Neural progenitor cell (in vitro differentiated cells): Measurements from ENCODE around the gene ABTB1. TPM values are rescaled to one million over a fixed set of nuclear protein-coding genes. Genes with fewer than 3 reads are reported as not detected.

ENCODE experiments used
- DNase-seq: peaks from one replicate; pipeline ENCODE4 v3.0.0-alpha.2; 2016; ENCODE audit warnings: low spot score
- H2AFZ ChIP-seq: fragments of 200-600 bp; sonication (generic); replicated peaks from 2 replicates; pipeline ENCODE4 v1.6.1; 2016; ENCODE audit warnings: antibody characterized with exemption
- H3F3A ChIP-seq: fragments of 200-600 bp; sonication (generic); 2 replicates; pipeline ENCODE4 v1.6.1; 2016; ENCODE audit warnings: antibody characterized with exemption, low read depth
- H3K27ac ChIP-seq: fragments of 200-600 bp; sonication (generic); 2 replicates; pipeline ENCODE4 v1.5.1; 2016; ENCODE audit warnings: mild to moderate bottlenecking
- H3K27me3 ChIP-seq: fragments of 200-600 bp; sonication (generic); 2 replicates; pipeline ENCODE4 v1.6.1; 2016; ENCODE audit warnings: mild to moderate bottlenecking, moderate library complexity
- H3K36me3 ChIP-seq: fragments of 200-600 bp; sonication (generic); 2 replicates; pipeline ENCODE4 v1.5.1; 2016
- H3K4me1 ChIP-seq: fragments of 200-600 bp; sonication (generic); 2 replicates; pipeline ENCODE4 v1.6.1; 2016; ENCODE audit warnings: mixed run types
- H3K4me2 ChIP-seq: fragments of 200-600 bp; sonication (generic); 2 replicates; pipeline ENCODE4 v1.6.1; 2016
- H3K4me3 ChIP-seq: fragments of 200-600 bp; sonication (generic); 2 replicates; pipeline ENCODE4 v1.5.1; 2016
- H3K79me2 ChIP-seq: fragments of 200-600 bp; sonication (generic); 2 replicates; pipeline ENCODE4 v1.6.1; 2016; ENCODE audit warnings: low read depth
- H3K9ac ChIP-seq: fragments of 200-600 bp; sonication (generic); 2 replicates; pipeline ENCODE4 v1.6.1; 2016
- H3K9me3 ChIP-seq: fragments of 200-600 bp; sonication (generic); 2 replicates; pipeline ENCODE4 v1.5.1; 2016; ENCODE audit warnings: low read depth
- H4K20me1 ChIP-seq: fragments of 200-600 bp; sonication (generic); 2 replicates; pipeline ENCODE4 v1.6.1; 2016; ENCODE audit warnings: low read depth
- H3K27ac Mint-ChIP-seq: 3 replicates; pipeline ENCODE4 v1.8.0; 2021; ENCODE audit warnings: mixed read lengths
- H3K27me3 Mint-ChIP-seq: 2 replicates; pipeline ENCODE4 v1.8.0; 2022; ENCODE audit warnings: low read depth, mild to moderate bottlenecking, inconsistent platforms, moderate library complexity, mixed read lengths; ENCODE audit not compliant: insufficient read depth
- H3K36me3 Mint-ChIP-seq: 3 replicates; pipeline ENCODE4 v1.8.0; 2021; ENCODE audit warnings: mixed read lengths
- H3K4me1 Mint-ChIP-seq: 3 replicates; pipeline ENCODE4 v1.8.0; 2021; ENCODE audit warnings: mixed read lengths
- H3K4me3 Mint-ChIP-seq: 3 replicates; pipeline ENCODE4 v1.8.0; 2021; ENCODE audit warnings: mild to moderate bottlenecking, moderate library complexity, mixed read lengths
- H3K9me3 Mint-ChIP-seq: 3 replicates; pipeline ENCODE4 v1.8.0; 2020; ENCODE audit warnings: mixed read lengths
- CTCF ChIP-seq: fragments of 200-600 bp; sonication (generic); IDR thresholded peaks from 2 replicates; pipeline ENCODE4 v1.5.1; 2017; ENCODE audit warnings: antibody characterized with exemption, mild to moderate bottlenecking
- EZH2 ChIP-seq: fragments of 200-600 bp; sonication (generic); IDR thresholded peaks from 2 replicates; pipeline ENCODE4 v1.6.1; 2017; ENCODE audit warnings: antibody characterized with exemption, mild to moderate bottlenecking, moderate library complexity
- EZH2phosphoT487 ChIP-seq: fragments of 200-600 bp; sonication (generic); IDR thresholded peaks from 2 replicates; pipeline ENCODE4 v1.6.1; 2017; ENCODE audit warnings: antibody characterized with exemption
- total RNA-seq: library from RNA; depleted of rRNA; stranded (reverse); fragments of >200 nt; gene quantifications from 2 replicates; pipeline ENCODE4 v1.2.3, GENCODE V29; 2015; ENCODE audit warnings: low replicate concordance

The ABTB1 gene
- total RNA-seq: 2.4 and 4.9 TPM in 2 replicates

- H3K27ac Mint-ChIP-seq: peak within 1 kb of the TSS; percentile 14
Measured at GRCh38 chr3:127672429-127673190, at the start of gene ABTB1. TSS of gene ABTB1 (plus strand) at chr3:127672952. CDS start at chr3:127673026, 74 bp downstream.

GRCh38 chr3:127624063-127624462, 48.7 kb upstream of the ABTB1 start:
- peaks cover 18% of the 10 kb centered on the region for H3K27me3 Mint-ChIP-seq
- H3K4me3 Mint-ChIP-seq: no peak overlapping the region
- no peak for DNase-seq
- Histone ChIP-seq H3K36me3 (no peaks in the 10 kb centered on the region), H3F3A (peaks cover 21% of the 10 kb centered on the region), H3K4me2 (no peak overlapping the region), H3K4me1 (no peaks in the 10 kb centered on the region), H3K9me3 (no peaks in the 10 kb centered on the region), H3K79me2 (no peaks in the 10 kb centered on the region), H3K9ac (no peak overlapping the region), H2AFZ (no peak overlapping the region), H3K4me3 (no peak overlapping the region), H3K27ac (no peak overlapping the region), H3K27me3 (peaks cover 35% of the 10 kb centered on the region), H4K20me1 (peaks cover 20% of the 10 kb centered on the region)
- no peaks in the 10 kb centered on the region for H3K9me3 Mint-ChIP-seq
- H3K4me1 Mint-ChIP-seq: peaks cover 3% of the 10 kb centered on the region
- H3K27ac Mint-ChIP-seq: no peak overlapping the region
- peaks cover 26% of the 10 kb centered on the region for H3K36me3 Mint-ChIP-seq
- TF ChIP-seq EZH2 (no peak), EZH2phosphoT487 (no peak), CTCF (no peak)

More at GRCh38 chr3:127672429-127673190, at the start of gene ABTB1:
- Histone ChIP-seq H3K4me2 (peak within 1 kb of the TSS; percentile 89), H3K9ac (peak within 1 kb of the TSS; percentile 16), H4K20me1 (no peaks in the 10 kb centered on the region), H3F3A (peaks cover 4% of the 10 kb centered on the region), H3K27ac (no peak within 1 kb of the TSS), H3K4me3 (peak within 1 kb of the TSS; percentile 84), H3K27me3 (peaks cover 30% of the 10 kb centered on the region), H3K9me3 (no peaks in the 10 kb centered on the region), H2AFZ (peak within 1 kb of the TSS; percentile 95), H3K4me1 (no peaks in the 10 kb centered on the region), H3K79me2 (no peaks in the 10 kb centered on the region), H3K36me3 (no peaks in the 10 kb centered on the region)
- peak; percentile 93 for DNase-seq
- no peaks in the 10 kb centered on the region for H3K9me3 Mint-ChIP-seq
- TF ChIP-seq EZH2phosphoT487 (peak; percentile 8), CTCF (no peak), EZH2 (peak; percentile 60)
- peaks cover 14% of the 10 kb centered on the region for H3K4me1 Mint-ChIP-seq
- H3K36me3 Mint-ChIP-seq: peaks cover 9% of the 10 kb centered on the region
- peak within 1 kb of the TSS; percentile 87 for H3K4me3 Mint-ChIP-seq
- peaks cover 9% of the 10 kb centered on the region for H3K27me3 Mint-ChIP-seq

GRCh38 chr3:127625821-127626220, 46.9 kb upstream of the ABTB1 start:
- peaks cover 19% of the 10 kb centered on the region for H3K36me3 Mint-ChIP-seq
- TF ChIP-seq EZH2 (no peak), EZH2phosphoT487 (no peak), CTCF (no peak)
- Histone ChIP-seq H4K20me1 (peaks cover 30% of the 10 kb centered on the region), H3K4me3 (no peak overlapping the region), H3K27me3 (peaks cover 47% of the 10 kb centered on the region), H3K9me3 (no peaks in the 10 kb centered on the region), H3K36me3 (no peaks in the 10 kb centered on the region), H3K27ac (no peak overlapping the region), H3F3A (peaks cover 26% of the 10 kb centered on the region), H3K9ac (no peak overlapping the region), H3K4me1 (peaks cover 5% of the 10 kb centered on the region), H3K79me2 (no peaks in the 10 kb centered on the region), H2AFZ (no peak overlapping the region), H3K4me2 (no peak overlapping the region)
- no peaks in the 10 kb centered on the region for H3K9me3 Mint-ChIP-seq
- no peak for DNase-seq
- peaks cover 26% of the 10 kb centered on the region for H3K27me3 Mint-ChIP-seq
- H3K27ac Mint-ChIP-seq: no peak overlapping the region
- no peak overlapping the region for H3K4me3 Mint-ChIP-seq
- H3K4me1 Mint-ChIP-seq: peaks cover 15% of the 10 kb centered on the region
